SK-N-SH (cell line): ENCODE measurements around the gene TEAD1.

ENCODE experiments used
- CTCF ChIP-seq: fragments of 200-600 bp; sonication (generic); IDR thresholded peaks from 2 replicates; pipeline ENCODE4 v1.6.1; 2017; ENCODE audit warnings: antibody characterized with exemption, mild to moderate bottlenecking, moderate library complexity
- USF1 ChIP-seq: IDR thresholded peaks from 2 replicates; pipeline ENCODE4 v1.4.0; 2012; ENCODE audit warnings: low read depth, borderline replicate concordance
- ZBTB33 ChIP-seq: IDR thresholded peaks from 2 replicates; pipeline ENCODE4 v1.4.0; 2012; ENCODE audit warnings: low read depth, borderline replicate concordance

DNA sequence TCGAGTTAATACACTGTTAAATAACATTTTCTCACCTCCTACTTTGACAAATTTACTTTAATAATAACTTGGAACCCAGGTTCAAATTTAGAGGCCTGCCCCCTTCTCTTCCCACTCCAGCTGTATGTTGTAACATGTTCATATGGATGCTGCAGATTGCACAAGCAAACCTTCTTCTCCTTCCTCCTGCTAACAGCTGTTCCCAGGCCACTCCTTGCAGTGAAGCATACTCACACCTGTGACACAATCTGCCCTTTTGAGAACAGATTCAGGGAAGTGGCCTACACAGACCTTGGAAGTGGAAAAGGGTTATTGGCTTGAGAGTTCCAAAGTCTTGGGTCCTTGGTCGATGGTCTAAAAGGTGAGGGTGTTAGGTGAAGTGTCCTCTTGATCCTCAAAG lies 131.9 kb downstream of the TEAD1 start:
- TF ChIP-seq USF1 = no peak
- no peak for TF ChIP-seq ZBTB33
- no peak for TF ChIP-seq CTCF
